Stimulated activated naive CD4-positive, alpha-beta T cell (primary cell): ENCODE results near the gene C4orf51.

Source experiments
- DNase-seq, 6 experiments: peaks; one replicate each; lab custom pipeline; 2025; lab: John Stamatoyannopoulos, UW

Gene C4orf51

DNA sequence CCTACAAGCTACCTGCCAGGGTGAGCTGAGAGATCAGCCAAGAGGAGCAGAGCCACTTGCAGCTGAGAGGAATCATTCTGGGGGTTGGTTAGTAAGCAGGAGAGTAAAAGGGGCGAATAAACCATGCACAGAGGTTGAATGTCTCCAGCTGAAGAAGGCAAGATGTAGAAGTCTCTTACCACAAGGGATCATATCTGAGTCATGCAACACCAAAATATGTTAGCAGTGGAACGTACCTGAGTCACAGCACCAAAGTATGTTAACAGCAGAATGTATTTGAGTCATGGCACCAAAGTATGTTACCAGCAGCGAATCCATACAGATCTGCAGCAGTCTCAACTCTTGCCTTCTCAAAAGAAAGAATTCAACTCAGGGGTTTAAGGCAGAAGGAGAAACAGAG is 29.9 kb downstream of the C4orf51 start:
- no peak for DNase-seq

- no peak for DNase-seq
These were observed 36.3 kb downstream of the C4orf51 start for GRCh38 chr4:145716200-145716599.

DNA sequence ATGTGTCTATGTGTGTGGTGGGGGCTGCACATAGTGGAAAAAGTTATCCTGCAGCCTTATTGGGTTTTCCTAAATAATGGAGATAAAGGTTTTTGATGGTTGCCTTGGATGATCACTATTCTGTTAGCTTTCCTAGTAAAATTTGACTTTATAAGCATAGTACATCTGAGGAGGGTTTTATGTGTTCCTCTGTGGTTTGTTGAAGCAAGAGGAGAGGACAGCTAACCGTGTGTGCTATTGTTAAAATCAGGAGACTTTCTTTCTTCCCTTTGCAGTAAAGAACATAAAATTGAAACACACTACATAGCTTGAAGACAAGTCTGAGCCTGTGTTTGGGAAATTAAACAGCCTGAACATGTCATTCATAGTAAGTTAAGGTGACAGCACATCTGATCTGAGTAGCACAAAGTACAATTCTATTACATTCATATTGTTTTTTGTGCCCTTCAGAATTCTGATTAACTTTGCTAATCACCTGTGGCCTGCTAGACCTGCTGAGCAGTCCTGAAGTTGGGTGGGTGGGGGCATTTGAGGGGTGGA is 36.8 kb downstream of the C4orf51 start:
- no peak for DNase-seq

DNA sequence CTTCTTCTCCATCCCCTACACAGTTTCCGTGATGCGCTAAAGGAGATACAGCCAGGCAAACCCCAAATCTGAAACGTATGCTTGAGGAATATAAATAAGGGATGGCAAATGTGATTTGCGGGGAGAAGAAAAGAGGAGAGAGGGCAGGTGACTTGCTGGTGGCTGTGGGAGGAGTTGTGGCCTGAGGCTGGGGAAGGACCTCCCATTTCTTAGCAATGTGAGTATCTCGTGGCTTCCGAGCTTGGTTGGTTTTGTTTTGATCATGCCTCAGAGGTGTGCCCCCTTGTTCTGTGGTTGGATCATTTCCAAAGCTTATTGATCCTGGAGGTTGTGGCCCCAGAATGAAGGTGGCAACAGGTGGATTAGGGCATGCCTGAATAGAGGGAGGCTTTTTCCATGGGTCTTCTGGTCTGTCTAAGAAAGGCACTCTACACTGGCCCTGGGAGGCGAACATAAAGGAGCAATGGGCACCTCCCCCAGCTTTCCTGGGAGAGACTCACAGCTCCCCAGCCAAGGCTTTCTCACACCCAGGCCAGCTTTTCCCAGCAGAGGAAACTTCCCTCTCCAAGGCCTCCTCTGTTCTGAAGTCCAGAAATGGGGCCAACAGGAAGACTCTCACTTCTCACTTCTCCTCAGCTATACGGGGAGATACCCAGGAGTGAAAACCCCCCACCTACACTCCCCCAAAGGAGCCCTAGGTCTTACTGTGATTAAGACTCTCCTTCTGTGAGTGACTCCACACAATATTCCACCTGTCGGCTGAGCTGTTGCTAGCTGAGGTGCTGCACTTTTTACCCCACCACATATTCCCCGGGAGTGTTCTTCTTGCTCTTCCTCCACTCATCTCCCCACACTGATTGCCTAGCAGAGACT is 40.0 kb downstream of the C4orf51 start:
- DNase-seq = no peak

DNA sequence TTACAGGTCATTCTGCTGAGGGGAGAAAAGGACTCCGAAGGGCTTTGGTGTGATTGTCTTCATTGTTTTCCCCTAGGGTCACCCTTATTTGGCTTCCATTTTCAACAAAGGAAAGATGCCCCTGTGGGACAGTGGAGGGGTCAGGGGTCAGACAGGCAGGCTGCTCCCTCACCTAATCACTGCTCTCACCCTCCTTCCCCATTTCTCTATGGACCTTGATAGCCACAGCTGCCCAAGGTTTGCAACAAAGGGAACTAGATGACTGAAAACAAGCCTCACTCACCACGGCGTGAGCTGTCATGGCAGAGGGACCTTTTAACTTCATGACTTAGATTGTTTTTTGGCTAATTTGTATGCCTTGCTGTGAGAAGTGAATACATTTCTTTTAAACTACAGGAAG is 40.7 kb downstream of the C4orf51 start:
- no peak for DNase-seq

- no peak for DNase-seq
These were observed 42.6 kb downstream of the C4orf51 start for GRCh38 chr4:145722561-145722960.

DNA sequence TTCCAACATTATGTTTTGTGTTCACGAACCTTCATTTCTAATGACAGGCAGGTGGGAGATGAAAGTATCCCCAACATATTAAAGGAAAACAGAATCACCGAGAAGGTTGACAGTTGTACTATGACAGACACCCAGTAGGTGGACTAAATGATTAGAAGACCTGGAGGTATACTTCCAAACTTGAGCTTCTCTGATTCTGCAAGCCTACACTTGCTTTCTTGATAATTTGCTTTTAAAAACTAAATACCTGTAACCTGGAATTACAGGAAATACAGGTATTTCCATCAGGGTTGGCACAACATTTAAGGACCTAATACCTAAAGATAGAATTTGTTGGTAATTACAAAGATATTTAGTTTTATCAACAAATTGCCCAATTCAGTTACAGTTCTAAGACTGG is 43.4 kb downstream of the C4orf51 start:
- peak in 1 of 6 experiments; percentile 1 for DNase-seq

DNA sequence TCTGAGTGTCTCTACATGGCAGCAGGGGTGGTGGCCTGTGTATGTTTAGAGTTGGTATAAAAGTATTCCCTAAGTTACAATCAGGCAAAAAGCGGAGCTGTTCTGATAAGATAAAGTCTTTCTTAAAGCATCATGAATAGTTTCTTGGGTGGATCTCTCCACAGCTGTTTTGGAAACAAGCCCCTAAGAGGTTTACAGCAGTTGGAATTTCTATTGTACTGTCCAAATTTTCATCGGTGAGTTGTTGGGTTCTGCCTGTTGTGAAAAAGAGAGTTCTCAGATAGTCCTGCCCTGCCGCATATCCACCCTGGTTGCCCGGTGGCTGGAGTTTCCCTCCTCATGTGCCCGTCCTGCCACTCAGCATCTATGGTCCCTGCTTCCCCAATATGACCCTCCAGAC is 50.1 kb downstream of the C4orf51 start:
- no peak for DNase-seq

DNA sequence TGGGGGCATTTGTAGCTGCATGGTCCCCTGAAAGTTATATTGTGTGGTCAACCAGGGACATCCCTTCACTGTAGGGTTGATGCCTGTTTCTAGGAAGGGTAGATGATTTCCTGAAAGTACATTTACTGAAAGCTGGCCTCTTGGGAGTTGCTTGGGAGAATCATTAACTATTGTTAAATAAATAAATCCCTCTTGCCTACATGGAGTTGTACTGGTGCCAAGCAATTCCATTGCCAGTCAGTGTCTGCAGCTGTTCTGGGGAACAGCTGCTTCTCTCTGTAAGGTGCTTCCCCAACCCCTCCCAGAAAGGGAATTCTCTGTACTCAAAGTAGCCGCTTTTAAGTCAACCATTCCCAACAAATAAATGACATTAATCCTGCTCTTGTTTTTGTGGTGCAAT is 51.1 kb downstream of the C4orf51 start:
- DNase-seq = no peak

GRCh38 chr4:145732001-145732815 is 52.3 kb downstream of the C4orf51 start:
- DNase-seq = no peak

DNA sequence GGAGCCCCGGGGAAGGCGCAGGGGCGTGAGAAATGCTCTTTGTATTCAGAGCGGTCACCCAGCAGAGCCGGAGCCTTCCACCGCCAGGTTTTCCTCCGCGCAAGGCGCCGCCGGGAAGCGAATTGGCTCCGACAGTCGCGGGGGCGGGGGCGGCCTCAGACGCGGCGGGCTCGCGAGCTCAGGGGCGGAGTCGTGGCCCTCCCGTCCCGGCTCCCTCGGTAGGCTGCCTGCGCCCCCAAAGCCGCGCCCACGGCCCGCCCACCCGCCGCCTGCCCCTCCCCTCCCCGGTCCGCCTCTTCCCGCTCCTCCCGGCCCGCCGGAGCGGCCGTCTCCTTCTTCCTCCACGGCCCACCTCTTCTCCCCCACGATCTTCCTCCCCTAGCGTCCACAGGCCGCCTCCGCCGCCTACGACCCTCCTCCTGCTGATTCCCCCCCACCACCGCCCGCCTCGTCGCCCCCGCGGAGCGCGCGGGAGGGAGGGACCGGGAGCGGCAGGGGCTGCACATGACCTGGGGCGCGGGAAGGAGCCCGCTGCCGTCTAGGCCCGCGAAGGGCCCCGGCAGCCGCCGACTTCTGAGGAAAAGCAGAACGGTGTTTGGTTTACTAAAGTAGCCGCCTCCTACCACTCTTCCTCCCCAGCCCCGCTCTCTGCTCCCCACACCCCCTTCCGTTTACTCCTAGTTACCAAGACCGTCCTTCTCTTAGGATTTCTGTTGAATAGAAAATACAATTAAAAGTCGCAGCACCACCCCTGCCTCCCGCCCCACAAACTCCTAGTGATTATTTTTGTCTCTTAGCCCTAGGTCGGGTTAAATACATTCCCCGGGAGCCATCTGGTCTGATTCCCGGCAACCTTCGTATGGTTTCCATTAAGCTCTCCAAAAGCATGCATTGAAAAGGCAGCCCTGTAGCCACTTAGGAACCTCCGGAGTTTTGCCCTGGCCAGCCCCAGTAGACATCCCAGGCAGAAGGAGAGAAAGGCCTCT is 53.2 kb downstream of the C4orf51 start:
- peak; percentile 48 to 80 (median 62) for DNase-seq

DNA sequence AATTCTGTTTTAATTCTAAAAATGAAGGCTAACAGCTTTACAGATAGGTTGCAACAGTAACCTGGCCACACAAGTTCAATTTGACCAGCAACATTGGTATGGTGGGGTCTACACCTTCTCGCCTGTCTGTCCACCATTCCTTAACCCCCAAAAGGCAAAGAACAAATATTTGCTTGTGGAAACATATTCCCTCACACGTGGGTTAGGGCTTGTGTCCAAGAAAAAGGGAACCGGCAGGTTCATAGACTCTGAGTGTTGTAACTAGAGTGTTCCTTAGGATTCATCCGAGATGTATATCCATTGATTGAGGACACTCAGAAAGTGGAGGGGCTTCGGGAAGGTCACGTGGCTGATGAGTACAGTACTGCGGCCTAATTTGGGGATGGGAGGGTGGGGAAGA is 54.1 kb downstream of the C4orf51 start:
- DNase-seq = no peak

DNA sequence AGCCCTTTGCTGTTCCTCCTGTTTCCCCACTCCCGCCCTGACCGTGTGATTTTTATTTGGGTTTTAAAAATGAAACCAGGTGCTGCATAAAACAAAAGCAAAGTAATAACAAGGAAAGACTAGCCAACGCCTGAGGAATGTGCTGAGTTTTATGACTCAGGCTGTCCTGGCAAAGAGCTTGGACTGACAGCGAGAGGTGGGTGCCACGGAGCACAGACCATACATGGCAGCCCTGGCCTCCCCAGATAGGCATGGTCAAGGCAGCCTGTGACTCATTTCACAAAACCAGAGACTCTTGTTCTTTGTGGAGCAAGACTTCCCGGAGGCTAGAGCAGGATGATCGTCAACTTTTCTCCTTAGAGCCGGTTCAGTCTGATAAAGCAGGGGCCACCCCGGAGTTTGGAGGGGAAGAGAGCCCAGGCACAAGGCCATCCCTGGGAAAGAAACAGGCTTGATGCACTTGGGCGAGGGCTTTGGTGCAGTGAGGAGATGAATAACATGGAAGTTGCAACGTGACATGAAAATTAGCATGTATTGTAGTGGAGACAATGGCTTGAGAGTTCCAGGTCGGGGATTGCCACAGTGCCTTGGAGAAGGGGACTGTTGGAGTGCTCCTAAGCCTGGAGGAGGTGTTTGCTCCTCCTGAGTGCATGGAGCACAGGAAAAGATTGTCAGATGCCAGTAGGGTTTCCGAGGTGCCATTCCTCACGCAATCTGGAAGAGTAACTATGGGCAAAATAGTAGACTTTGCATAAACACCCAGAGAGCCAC is 54.8 kb downstream of the C4orf51 start:
- DNase-seq = no peak

GRCh38 chr4:145735347-145735675 is 55.4 kb downstream of the C4orf51 start:
- no peak for DNase-seq

DNA sequence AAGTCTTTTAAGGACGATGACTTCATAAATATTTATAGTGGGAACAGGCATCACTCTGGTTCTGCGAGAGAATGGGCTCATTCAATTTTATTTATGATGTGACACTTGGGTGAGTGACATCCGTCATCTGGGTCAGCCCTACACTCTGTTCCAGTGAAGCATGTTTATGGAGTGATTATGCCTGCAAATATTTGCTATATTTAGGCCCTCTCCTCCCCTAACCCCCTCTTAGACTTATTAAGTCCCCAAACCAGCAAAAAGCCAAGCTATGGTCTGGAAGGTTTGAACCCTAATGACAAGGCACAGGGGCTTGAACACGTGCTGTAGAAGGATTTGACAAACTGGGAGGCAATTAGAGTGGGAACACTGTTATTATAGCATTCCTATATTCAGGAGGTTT is 55.9 kb downstream of the C4orf51 start:
- DNase-seq = no peak

DNA sequence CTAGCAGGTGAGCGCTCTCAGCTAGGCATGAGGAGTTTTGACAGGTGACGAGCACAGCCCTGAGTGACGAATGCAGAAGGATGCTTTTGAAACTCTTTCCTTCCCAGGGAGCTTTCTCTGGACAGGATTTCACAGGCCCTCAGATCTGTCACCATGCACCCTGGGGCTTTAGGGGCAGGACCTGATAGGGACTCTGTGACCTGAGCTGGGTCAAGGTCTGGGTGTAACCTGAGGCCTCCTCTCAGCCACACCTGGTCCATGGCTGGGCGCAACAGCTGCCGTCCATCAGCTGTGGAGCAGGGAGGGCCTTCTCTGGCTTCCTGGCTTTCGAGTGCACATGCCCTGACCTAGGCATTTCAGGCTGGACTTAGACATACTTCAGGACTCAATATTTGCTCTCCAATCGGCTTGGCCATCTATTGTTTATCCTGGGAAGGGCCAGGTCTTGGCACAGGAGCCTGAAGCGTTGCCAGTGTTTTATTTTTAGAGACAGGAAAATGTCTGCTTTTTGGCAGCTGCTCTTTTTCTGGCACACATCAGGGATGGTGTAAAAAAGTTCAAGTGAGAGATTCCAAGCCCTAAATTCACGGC is 56.4 kb downstream of the C4orf51 start:
- DNase-seq = no peak

DNA sequence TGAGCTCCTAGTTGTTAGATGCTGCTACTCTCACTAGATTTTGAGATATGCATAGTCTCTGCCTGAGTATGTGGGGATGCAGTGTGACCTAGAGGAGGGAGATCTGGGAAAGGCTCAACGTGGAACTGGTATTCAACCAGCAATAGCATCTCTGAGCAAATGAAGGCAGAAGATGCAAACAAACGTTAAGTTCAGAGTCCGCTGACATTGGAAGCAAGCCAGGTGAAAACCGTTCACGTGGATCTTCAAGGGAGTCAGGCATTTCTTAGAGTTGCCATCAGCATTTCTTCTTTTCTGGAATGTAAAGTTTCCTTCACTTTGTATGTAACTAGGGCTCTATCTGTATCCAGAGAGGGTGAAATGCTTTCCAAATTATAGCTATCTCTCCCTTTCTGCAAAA is 59.9 kb downstream of the C4orf51 start:
- DNase-seq = no peak

DNA sequence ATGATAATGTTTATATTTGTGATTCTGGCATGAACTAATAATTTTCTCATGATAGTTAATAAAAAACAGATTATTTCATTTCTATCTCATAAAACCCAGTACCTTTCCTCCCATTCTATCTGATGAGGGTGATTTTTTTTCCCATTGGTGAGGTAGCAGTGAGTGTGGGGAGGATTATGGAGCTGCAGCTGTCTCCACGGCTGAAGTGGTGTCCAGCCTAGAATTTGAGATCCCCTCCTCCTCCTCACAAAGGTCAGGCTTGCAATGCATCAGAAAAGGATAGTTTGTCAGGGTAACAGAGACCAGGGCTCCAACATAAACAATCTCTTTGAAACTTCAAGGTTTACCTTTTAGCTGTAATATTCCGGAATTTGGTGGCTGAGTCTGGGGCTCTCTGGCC is 60.9 kb downstream of the C4orf51 start:
- DNase-seq = no peak

DNA sequence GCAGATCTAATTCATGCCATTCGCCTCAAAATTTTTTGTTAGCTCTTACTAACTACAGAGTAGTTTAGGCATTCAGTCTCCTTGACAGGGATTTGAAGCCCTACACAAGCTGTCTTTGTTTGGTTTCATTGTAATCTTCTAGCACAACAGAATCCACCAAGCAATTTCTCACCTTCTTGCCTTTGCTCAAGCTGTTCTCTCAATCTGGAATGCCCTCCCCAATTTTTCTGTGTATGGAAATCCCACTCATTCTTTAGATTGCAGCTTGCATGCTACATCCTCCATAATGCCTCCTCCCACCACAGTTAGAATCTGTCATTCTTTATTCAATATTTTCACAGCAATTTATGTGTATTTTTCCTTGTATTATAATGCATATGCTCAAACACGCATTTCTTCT is 63.7 kb downstream of the C4orf51 start:
- DNase-seq = no peak

DNA sequence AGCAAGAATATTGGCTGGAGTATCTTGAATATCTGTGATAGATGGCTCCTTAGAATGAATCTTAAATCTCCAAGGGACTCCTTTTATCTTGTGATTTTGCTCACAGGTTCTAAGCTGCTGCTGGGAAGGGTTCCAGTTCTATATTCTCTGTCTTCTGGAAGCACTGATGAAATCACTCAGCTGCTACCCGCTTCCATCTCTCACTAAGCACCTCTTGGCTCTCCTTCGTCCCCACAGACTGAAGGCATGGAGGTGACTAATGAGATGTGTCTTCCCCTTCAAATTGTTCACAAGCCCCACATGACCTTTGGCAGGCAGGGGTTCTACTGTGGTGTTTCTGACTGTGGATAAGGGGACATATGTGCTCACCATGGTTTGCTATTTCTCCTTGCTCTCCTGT is 75.9 kb downstream of the C4orf51 start:
- DNase-seq = no peak

GRCh38 chr4:145756244-145756643 is 76.3 kb downstream of the C4orf51 start:
- DNase-seq = no peak
